HL-60 (cell line): ENCODE results near the gene CCL1.

Source experiments
- DNase-seq, 2 experiments: peaks; one replicate each; pipeline ENCODE4 v3.0.0-alpha.2; 2010 to 2020; ENCODE audit warnings: low read depth in 1 of 2, low spot score in 1 of 2
- H3K27ac ChIP-seq: fragments of 250-450 bp; sonication (Bioruptor Pico); replicated peaks from 2 replicates; pipeline ENCODE4 v1.5.1; 2020; ENCODE audit warnings: mild to moderate bottlenecking, moderate library complexity
- H3K27me3 ChIP-seq: fragments of 250-450 bp; sonication (Bioruptor Pico); 2 replicates; pipeline ENCODE4 v1.5.1; 2021; ENCODE audit warnings: mild to moderate bottlenecking, moderate library complexity; ENCODE audit not compliant: insufficient read depth, poor library complexity, severe bottlenecking
- H3K4me3 ChIP-seq: replicated peaks from 2 replicates; pipeline ENCODE4 v1.5.1; 2011; ENCODE audit warnings: mild to moderate bottlenecking, control low read depth, low read length; ENCODE audit not compliant: insufficient read depth
- GABPA ChIP-seq: IDR thresholded peaks from 2 replicates; pipeline ENCODE4 v1.6.1; 2012; ENCODE audit warnings: low read depth
- POLR2AphosphoS5 ChIP-seq: IDR thresholded peaks from 2 replicates; pipeline ENCODE4 v1.6.1; 2012; ENCODE audit warnings: low read depth
- SPI1 ChIP-seq: IDR thresholded peaks from 2 replicates; pipeline ENCODE4 v1.6.1; 2012; ENCODE audit warnings: low read depth, mild to moderate bottlenecking, borderline replicate concordance
- TF ChIP-seq, protein P1 (sequence below): IDR thresholded peaks from 2 replicates; pipeline ENCODE4 v1.6.1; 2012; ENCODE audit warnings: low read depth; ENCODE audit not compliant: insufficient replicate concordance
- TF ChIP-seq, protein P2 (sequence below): IDR thresholded peaks from one replicate; pipeline ENCODE4 v1.5.1; 2011; ENCODE audit warnings: low read length, control low read depth, inconsistent platforms; ENCODE audit not compliant: insufficient read depth

Gene CCL1

DNA sequence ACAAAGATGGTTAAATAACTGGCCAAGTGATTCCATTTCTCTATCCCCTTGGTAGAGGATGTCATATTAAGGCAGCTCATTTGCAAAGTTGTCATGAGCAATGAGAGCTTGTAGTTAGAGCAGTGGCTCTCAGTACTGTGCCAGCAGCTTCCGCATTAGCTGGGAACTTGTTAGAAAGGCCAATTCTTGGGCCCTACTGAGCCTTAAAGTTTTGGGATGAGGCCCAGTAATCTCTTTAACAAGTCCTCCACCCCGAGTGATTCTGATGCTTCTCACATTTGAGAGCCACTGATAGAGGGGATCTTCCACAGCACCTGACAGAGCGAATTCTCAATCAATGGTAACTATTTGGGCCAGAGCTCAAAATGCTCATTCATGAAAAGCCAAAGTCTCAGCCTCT is 20.2 kb upstream of the CCL1 start:
- Histone ChIP-seq H3K27ac (no peak overlapping the region), H3K4me3 (no peak overlapping the region), H3K27me3 (no peaks in the 10 kb centered on the region)
- DNase-seq = no peak
- TF ChIP-seq GABPA (no peak), POLR2AphosphoS5 (no peak), SPI1 (no peak)
- TF ChIP-seq, protein P1, sequence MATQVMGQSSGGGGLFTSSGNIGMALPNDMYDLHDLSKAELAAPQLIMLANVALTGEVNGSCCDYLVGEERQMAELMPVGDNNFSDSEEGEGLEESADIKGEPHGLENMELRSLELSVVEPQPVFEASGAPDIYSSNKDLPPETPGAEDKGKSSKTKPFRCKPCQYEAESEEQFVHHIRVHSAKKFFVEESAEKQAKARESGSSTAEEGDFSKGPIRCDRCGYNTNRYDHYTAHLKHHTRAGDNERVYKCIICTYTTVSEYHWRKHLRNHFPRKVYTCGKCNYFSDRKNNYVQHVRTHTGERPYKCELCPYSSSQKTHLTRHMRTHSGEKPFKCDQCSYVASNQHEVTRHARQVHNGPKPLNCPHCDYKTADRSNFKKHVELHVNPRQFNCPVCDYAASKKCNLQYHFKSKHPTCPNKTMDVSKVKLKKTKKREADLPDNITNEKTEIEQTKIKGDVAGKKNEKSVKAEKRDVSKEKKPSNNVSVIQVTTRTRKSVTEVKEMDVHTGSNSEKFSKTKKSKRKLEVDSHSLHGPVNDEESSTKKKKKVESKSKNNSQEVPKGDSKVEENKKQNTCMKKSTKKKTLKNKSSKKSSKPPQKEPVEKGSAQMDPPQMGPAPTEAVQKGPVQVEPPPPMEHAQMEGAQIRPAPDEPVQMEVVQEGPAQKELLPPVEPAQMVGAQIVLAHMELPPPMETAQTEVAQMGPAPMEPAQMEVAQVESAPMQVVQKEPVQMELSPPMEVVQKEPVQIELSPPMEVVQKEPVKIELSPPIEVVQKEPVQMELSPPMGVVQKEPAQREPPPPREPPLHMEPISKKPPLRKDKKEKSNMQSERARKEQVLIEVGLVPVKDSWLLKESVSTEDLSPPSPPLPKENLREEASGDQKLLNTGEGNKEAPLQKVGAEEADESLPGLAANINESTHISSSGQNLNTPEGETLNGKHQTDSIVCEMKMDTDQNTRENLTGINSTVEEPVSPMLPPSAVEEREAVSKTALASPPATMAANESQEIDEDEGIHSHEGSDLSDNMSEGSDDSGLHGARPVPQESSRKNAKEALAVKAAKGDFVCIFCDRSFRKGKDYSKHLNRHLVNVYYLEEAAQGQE = no peak
- TF ChIP-seq, protein P2, sequence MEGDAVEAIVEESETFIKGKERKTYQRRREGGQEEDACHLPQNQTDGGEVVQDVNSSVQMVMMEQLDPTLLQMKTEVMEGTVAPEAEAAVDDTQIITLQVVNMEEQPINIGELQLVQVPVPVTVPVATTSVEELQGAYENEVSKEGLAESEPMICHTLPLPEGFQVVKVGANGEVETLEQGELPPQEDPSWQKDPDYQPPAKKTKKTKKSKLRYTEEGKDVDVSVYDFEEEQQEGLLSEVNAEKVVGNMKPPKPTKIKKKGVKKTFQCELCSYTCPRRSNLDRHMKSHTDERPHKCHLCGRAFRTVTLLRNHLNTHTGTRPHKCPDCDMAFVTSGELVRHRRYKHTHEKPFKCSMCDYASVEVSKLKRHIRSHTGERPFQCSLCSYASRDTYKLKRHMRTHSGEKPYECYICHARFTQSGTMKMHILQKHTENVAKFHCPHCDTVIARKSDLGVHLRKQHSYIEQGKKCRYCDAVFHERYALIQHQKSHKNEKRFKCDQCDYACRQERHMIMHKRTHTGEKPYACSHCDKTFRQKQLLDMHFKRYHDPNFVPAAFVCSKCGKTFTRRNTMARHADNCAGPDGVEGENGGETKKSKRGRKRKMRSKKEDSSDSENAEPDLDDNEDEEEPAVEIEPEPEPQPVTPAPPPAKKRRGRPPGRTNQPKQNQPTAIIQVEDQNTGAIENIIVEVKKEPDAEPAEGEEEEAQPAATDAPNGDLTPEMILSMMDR = no peak

DNA sequence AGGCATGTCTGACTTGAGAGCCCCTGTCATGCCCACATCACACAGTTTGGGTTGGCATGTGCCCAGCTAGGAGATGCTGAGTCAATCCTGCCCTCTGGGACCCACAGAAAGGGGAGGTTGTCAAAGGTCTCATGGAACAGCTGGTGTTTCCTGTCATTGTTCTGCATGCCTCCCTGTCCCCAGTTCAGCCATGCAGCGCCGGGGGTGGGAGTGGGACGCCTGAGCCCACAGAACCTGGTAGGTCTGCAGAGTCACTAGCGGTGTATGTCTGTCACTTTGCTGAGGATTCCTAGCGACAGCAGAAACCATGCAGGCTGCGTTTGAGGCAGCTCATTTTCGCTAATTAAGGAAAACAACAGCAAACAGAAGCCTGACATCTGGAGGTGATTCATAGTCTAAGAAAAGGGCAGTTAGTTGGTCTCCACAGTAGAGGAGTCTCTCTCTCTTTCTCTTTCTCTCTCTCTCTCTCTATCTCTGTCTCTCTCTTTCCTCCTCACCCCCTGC is 19.6 kb upstream of the CCL1 start:
- no peaks in the 10 kb centered on the region for H3K27me3 ChIP-seq
- no peak overlapping the region for H3K27ac ChIP-seq
- TF ChIP-seq, protein P2 = no peak
- TF ChIP-seq, protein P1 = no peak
- TF ChIP-seq SPI1 = no peak
- TF ChIP-seq GABPA = no peak
- TF ChIP-seq POLR2AphosphoS5 = no peak
- no peak for DNase-seq
- H3K4me3 ChIP-seq = no peak overlapping the region

DNA sequence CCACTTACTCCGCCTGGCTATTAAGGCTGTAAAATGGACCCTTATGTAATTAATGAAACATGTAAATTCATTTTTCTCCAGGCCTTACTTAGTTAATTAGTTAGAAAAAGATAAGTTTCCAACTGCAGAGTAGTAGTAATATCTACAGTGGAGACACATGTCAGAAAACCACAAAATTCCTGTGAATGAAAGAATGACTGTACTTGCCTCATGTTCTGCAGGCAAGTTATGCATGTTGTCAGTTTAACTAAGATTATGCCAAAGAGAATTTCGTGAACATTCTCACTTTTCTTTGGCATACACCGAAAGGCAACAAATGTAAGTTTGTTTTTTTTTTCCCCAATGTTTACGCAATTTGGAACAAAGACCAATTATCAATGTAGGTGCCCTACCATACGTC is 16.8 kb upstream of the CCL1 start:
- TF ChIP-seq SPI1 (no peak), POLR2AphosphoS5 (no peak), GABPA (no peak)
- TF ChIP-seq, protein P2 = no peak
- TF ChIP-seq, protein P1 = no peak
- DNase-seq = no peak
- Histone ChIP-seq H3K4me3 (no peak overlapping the region), H3K27me3 (no peaks in the 10 kb centered on the region), H3K27ac (no peak overlapping the region)
